Measurements from ENCODE around the gene UXT.
A peak's percentile ranks its signal among the peaks of the same experiment; 100 is the strongest.

UXT gene

DNA sequence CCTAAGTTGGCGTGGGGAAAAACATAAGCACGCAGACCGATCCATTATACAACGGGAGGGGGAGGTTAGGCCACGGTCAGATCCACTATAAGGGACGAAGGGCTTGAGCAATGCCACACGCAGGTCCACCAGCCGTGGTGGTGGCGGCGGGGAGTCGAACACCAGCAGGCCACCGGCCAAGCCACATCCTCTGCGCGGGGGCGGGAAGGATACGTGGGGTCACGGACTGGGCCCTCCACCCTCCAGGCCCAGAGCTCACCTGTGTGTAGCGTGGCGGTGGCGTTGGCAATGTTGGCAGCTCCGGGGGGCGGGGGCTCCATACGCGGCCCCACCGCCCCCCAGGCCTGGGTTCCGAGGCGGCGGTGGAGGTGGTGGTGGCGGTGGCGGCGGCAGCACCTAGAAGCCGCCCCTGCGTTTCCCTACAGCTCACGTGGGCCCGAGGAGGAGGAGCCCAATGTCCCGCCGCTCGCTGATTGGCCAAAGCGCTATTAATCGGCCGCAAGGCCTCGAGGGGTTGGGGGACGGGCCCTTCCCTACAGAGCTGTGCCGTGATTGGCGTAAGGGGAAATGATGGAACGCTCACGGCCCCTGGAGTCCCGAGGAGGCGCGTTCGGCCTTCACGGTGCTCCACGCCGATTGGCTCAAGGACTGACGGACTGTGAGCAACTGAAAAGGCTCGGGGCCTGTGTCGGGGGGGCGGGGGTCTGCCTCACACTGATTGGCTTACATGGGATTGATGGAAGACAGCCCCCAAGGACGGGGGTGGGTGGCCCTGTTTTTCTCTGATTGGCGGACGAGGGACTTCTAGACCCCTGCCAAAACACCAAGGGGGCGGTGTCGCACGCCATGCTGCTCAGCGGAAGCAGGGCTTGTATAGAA, 8.6 kb downstream of the UXT start, which contains the start of gene ELK1 (continued):
- TF ChIP-seq ZNF555 (tag by site-specific recombination; conservative IDR thresholded peaks at IDR 0.05) (no peak), ZBTB6 (tag by site-specific recombination; IDR thresholded peaks at IDR 0.05) (no peak), ZNF548 (tag by site-specific recombination; IDR thresholded peaks at IDR 0.05) (no peak), ZNF558 (tag by site-specific recombination; IDR thresholded peaks at IDR 0.05) (no peak), ZIC2 (tag by site-specific recombination; IDR thresholded peaks at IDR 0.05) (peak; percentile 67), MZF1 (tag by site-specific recombination; IDR thresholded peaks at IDR 0.05; ENCODE audit: borderline replicate concordance) (no peak), ZEB2 (tag by site-specific recombination; IDR thresholded peaks at IDR 0.05) (peak; percentile 42; the same call in 1 of the 2 replicates), ZNF791 (tag by site-specific recombination; IDR thresholded peaks at IDR 0.05) (no peak), ZNF175 (tag by site-specific recombination; IDR thresholded peaks at IDR 0.05) (no peak), ZNF202 (tag by site-specific recombination; IDR thresholded peaks at IDR 0.05; ENCODE audit: borderline replicate concordance) (no peak), ZFP41 (tag by site-specific recombination; IDR thresholded peaks at IDR 0.05; ENCODE audit: borderline replicate concordance) (no peak), ZNF248 (tag by site-specific recombination; IDR thresholded peaks at IDR 0.05) (no peak), ZNF311 (tag by site-specific recombination; IDR thresholded peaks at IDR 0.05; ENCODE audit: borderline replicate concordance) (no peak), ZNF707 (tag by site-specific recombination; IDR thresholded peaks at IDR 0.05) (no peak), ZNF157 (tag by site-specific recombination; IDR thresholded peaks at IDR 0.05) (no peak), RBAK (tag by site-specific recombination; IDR thresholded peaks at IDR 0.05) (no peak), ZNF529 (tag by site-specific recombination; IDR thresholded peaks at IDR 0.05; ENCODE audit: insufficient replicate concordance) (no peak), KLF8 (tag by site-specific recombination; IDR thresholded peaks at IDR 0.05) (peak; percentile 46; the same call in 1 of the 2 replicates), HOXA7 (CRISPR knock-in tag; IDR thresholded peaks at IDR 0.05; ENCODE audit: borderline replicate concordance) (no peak), ZNF514 (tag by site-specific recombination; IDR thresholded peaks at IDR 0.05) (no peak), ZNF10 (tag by site-specific recombination; IDR thresholded peaks at IDR 0.05) (0 out of 2 replicates have a peak, but pooled peaks have one; percentile 13), ZNF670 (tag by site-specific recombination; IDR thresholded peaks at IDR 0.05; ENCODE audit: low read depth) (no peak), ZFHX2 (tag by site-specific recombination; conservative IDR thresholded peaks at IDR 0.05) (peak; percentile 93), ZNF140 (tag by site-specific recombination; IDR thresholded peaks at IDR 0.05) (no peak)
- TF ChIP-seq, protein P1, sequence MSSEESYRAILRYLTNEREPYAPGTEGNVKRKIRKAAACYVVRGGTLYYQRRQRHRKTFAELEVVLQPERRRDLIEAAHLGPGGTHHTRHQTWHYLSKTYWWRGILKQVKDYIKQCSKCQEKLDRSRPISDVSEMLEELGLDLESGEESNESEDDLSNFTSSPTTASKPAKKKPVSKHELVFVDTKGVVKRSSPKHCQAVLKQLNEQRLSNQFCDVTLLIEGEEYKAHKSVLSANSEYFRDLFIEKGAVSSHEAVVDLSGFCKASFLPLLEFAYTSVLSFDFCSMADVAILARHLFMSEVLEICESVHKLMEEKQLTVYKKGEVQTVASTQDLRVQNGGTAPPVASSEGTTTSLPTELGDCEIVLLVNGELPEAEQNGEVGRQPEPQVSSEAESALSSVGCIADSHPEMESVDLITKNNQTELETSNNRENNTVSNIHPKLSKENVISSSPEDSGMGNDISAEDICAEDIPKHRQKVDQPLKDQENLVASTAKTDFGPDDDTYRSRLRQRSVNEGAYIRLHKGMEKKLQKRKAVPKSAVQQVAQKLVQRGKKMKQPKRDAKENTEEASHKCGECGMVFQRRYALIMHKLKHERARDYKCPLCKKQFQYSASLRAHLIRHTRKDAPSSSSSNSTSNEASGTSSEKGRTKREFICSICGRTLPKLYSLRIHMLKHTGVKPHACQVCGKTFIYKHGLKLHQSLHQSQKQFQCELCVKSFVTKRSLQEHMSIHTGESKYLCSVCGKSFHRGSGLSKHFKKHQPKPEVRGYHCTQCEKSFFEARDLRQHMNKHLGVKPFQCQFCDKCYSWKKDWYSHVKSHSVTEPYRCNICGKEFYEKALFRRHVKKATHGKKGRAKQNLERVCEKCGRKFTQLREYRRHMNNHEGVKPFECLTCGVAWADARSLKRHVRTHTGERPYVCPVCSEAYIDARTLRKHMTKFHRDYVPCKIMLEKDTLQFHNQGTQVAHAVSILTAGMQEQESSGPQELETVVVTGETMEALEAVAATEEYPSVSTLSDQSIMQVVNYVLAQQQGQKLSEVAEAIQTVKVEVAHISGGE (tag by site-specific recombination; conservative IDR thresholded peaks at IDR 0.05; ENCODE audit: low read depth): 0 out of 2 replicates have a peak, but pooled peaks have one; percentile 15
- TF ChIP-seq, protein P2, sequence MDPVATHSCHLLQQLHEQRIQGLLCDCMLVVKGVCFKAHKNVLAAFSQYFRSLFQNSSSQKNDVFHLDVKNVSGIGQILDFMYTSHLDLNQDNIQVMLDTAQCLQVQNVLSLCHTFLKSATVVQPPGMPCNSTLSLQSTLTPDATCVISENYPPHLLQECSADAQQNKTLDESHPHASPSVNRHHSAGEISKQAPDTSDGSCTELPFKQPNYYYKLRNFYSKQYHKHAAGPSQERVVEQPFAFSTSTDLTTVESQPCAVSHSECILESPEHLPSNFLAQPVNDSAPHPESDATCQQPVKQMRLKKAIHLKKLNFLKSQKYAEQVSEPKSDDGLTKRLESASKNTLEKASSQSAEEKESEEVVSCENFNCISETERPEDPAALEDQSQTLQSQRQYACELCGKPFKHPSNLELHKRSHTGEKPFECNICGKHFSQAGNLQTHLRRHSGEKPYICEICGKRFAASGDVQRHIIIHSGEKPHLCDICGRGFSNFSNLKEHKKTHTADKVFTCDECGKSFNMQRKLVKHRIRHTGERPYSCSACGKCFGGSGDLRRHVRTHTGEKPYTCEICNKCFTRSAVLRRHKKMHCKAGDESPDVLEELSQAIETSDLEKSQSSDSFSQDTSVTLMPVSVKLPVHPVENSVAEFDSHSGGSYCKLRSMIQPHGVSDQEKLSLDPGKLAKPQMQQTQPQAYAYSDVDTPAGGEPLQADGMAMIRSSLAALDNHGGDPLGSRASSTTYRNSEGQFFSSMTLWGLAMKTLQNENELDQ (tag by site-specific recombination; IDR thresholded peaks at IDR 0.05; ENCODE audit: low read depth): no peak
- TF ChIP-seq, protein P3, sequence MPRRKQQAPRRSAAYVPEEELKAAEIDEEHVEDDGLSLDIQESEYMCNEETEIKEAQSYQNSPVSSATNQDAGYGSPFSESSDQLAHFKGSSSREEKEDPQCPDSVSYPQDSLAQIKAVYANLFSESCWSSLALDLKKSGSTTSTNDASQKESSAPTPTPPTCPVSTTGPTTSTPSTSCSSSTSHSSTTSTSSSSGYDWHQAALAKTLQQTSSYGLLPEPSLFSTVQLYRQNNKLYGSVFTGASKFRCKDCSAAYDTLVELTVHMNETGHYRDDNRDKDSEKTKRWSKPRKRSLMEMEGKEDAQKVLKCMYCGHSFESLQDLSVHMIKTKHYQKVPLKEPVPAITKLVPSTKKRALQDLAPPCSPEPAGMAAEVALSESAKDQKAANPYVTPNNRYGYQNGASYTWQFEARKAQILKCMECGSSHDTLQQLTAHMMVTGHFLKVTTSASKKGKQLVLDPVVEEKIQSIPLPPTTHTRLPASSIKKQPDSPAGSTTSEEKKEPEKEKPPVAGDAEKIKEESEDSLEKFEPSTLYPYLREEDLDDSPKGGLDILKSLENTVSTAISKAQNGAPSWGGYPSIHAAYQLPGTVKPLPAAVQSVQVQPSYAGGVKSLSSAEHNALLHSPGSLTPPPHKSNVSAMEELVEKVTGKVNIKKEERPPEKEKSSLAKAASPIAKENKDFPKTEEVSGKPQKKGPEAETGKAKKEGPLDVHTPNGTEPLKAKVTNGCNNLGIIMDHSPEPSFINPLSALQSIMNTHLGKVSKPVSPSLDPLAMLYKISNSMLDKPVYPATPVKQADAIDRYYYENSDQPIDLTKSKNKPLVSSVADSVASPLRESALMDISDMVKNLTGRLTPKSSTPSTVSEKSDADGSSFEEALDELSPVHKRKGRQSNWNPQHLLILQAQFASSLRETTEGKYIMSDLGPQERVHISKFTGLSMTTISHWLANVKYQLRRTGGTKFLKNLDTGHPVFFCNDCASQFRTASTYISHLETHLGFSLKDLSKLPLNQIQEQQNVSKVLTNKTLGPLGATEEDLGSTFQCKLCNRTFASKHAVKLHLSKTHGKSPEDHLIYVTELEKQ (tag by site-specific recombination; IDR thresholded peaks at IDR 0.05; ENCODE audit: borderline replicate concordance): no peak
- TF ChIP-seq, protein P4, sequence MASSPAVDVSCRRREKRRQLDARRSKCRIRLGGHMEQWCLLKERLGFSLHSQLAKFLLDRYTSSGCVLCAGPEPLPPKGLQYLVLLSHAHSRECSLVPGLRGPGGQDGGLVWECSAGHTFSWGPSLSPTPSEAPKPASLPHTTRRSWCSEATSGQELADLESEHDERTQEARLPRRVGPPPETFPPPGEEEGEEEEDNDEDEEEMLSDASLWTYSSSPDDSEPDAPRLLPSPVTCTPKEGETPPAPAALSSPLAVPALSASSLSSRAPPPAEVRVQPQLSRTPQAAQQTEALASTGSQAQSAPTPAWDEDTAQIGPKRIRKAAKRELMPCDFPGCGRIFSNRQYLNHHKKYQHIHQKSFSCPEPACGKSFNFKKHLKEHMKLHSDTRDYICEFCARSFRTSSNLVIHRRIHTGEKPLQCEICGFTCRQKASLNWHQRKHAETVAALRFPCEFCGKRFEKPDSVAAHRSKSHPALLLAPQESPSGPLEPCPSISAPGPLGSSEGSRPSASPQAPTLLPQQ (tag by site-specific recombination; IDR thresholded peaks at IDR 0.05): peak; percentile 69
